GM23338 (cell line): ENCODE results near the gene RPL32.

ENCODE experiments used
- CREB1 ChIP-seq: fragments of 250-450 bp; sonication (Bioruptor Pico); IDR thresholded peaks from 2 replicates; pipeline ENCODE4 v1.5.0; 2020; ENCODE audit warnings: low read depth, mild to moderate bottlenecking, moderate library complexity
- EZH2 ChIP-seq: fragments of 200-600 bp; sonication (generic); IDR thresholded peaks from one replicate; pipeline ENCODE4 v1.8.0; 2017; ENCODE audit warnings: antibody characterized with exemption, mild to moderate bottlenecking, low read depth; ENCODE audit not compliant: unreplicated experiment
- EZH2phosphoT487 ChIP-seq: fragments of 200-600 bp; sonication (generic); IDR thresholded peaks from one replicate; pipeline ENCODE4 v1.8.1; 2018; ENCODE audit warnings: antibody characterized with exemption; ENCODE audit not compliant: unreplicated experiment
- JUNB ChIP-seq: IDR thresholded peaks from one replicate; pipeline ENCODE4 v1.6.1; 2016; ENCODE audit warnings: antibody characterized with exemption; ENCODE audit not compliant: unreplicated experiment
- NANOG ChIP-seq: IDR thresholded peaks from 2 replicates; pipeline ENCODE4 v1.6.1; 2016; ENCODE audit warnings: antibody characterized with exemption, borderline replicate concordance
- POLR2AphosphoS5 ChIP-seq: IDR thresholded peaks from 2 replicates; pipeline ENCODE4 v1.6.1; 2016; ENCODE audit warnings: antibody characterized with exemption, low read depth
- REST ChIP-seq: IDR thresholded peaks from one replicate; pipeline ENCODE4 v1.6.1; 2018; ENCODE audit warnings: antibody characterized with exemption; ENCODE audit not compliant: unreplicated experiment
- STAT1 ChIP-seq: IDR thresholded peaks from one replicate; pipeline ENCODE4 v1.6.1; 2016; ENCODE audit warnings: antibody characterized with exemption; ENCODE audit not compliant: unreplicated experiment
- ZNF331 ChIP-seq: fragments of 250-450 bp; sonication (Bioruptor Pico); IDR thresholded peaks from 2 replicates; pipeline ENCODE4 v1.5.0; 2020; ENCODE audit warnings: low read depth, mild to moderate bottlenecking, moderate library complexity
- TF ChIP-seq, protein P1 (sequence below), 2 experiments: fragments of 200-600 bp in 1 of 2; sonication (generic) in 1 of 2; conservative IDR thresholded peaks; 2 replicates each; pipeline versions ENCODE4 v1.5.1 to v1.6.1; 2016 to 2017; ENCODE audit warnings: antibody characterized with exemption in 2 of 2, low read depth in 2 of 2, mild to moderate bottlenecking in 2 of 2, moderate library complexity in 1 of 2
- TF ChIP-seq, protein P2 (sequence below): fragments of 250-450 bp; sonication (Bioruptor Pico); IDR thresholded peaks from 2 replicates; pipeline ENCODE4 v1.5.0; 2020; ENCODE audit warnings: mild to moderate bottlenecking, moderate library complexity
- TF ChIP-seq, protein P3 (sequence below): IDR thresholded peaks from 2 replicates; pipeline ENCODE4 v1.6.1; 2016; ENCODE audit warnings: antibody characterized with exemption

GRCh38 chr3:12866836-12867235 is 25.5 kb upstream of the RPL32 start:
- TF ChIP-seq, protein P1, sequence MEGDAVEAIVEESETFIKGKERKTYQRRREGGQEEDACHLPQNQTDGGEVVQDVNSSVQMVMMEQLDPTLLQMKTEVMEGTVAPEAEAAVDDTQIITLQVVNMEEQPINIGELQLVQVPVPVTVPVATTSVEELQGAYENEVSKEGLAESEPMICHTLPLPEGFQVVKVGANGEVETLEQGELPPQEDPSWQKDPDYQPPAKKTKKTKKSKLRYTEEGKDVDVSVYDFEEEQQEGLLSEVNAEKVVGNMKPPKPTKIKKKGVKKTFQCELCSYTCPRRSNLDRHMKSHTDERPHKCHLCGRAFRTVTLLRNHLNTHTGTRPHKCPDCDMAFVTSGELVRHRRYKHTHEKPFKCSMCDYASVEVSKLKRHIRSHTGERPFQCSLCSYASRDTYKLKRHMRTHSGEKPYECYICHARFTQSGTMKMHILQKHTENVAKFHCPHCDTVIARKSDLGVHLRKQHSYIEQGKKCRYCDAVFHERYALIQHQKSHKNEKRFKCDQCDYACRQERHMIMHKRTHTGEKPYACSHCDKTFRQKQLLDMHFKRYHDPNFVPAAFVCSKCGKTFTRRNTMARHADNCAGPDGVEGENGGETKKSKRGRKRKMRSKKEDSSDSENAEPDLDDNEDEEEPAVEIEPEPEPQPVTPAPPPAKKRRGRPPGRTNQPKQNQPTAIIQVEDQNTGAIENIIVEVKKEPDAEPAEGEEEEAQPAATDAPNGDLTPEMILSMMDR (conservative IDR thresholded peaks at IDR 0.05; ENCODE audit: low read depth in 2 of 2) = no peak
- TF ChIP-seq EZH2phosphoT487 (no peak), POLR2AphosphoS5 (no peak), REST (no peak), NANOG (no peak), CREB1 (CRISPR knock-in tag) (no peak), EZH2 (no peak), JUNB (no peak), ZNF331 (no peak), STAT1 (no peak)
- TF ChIP-seq, protein P2, sequence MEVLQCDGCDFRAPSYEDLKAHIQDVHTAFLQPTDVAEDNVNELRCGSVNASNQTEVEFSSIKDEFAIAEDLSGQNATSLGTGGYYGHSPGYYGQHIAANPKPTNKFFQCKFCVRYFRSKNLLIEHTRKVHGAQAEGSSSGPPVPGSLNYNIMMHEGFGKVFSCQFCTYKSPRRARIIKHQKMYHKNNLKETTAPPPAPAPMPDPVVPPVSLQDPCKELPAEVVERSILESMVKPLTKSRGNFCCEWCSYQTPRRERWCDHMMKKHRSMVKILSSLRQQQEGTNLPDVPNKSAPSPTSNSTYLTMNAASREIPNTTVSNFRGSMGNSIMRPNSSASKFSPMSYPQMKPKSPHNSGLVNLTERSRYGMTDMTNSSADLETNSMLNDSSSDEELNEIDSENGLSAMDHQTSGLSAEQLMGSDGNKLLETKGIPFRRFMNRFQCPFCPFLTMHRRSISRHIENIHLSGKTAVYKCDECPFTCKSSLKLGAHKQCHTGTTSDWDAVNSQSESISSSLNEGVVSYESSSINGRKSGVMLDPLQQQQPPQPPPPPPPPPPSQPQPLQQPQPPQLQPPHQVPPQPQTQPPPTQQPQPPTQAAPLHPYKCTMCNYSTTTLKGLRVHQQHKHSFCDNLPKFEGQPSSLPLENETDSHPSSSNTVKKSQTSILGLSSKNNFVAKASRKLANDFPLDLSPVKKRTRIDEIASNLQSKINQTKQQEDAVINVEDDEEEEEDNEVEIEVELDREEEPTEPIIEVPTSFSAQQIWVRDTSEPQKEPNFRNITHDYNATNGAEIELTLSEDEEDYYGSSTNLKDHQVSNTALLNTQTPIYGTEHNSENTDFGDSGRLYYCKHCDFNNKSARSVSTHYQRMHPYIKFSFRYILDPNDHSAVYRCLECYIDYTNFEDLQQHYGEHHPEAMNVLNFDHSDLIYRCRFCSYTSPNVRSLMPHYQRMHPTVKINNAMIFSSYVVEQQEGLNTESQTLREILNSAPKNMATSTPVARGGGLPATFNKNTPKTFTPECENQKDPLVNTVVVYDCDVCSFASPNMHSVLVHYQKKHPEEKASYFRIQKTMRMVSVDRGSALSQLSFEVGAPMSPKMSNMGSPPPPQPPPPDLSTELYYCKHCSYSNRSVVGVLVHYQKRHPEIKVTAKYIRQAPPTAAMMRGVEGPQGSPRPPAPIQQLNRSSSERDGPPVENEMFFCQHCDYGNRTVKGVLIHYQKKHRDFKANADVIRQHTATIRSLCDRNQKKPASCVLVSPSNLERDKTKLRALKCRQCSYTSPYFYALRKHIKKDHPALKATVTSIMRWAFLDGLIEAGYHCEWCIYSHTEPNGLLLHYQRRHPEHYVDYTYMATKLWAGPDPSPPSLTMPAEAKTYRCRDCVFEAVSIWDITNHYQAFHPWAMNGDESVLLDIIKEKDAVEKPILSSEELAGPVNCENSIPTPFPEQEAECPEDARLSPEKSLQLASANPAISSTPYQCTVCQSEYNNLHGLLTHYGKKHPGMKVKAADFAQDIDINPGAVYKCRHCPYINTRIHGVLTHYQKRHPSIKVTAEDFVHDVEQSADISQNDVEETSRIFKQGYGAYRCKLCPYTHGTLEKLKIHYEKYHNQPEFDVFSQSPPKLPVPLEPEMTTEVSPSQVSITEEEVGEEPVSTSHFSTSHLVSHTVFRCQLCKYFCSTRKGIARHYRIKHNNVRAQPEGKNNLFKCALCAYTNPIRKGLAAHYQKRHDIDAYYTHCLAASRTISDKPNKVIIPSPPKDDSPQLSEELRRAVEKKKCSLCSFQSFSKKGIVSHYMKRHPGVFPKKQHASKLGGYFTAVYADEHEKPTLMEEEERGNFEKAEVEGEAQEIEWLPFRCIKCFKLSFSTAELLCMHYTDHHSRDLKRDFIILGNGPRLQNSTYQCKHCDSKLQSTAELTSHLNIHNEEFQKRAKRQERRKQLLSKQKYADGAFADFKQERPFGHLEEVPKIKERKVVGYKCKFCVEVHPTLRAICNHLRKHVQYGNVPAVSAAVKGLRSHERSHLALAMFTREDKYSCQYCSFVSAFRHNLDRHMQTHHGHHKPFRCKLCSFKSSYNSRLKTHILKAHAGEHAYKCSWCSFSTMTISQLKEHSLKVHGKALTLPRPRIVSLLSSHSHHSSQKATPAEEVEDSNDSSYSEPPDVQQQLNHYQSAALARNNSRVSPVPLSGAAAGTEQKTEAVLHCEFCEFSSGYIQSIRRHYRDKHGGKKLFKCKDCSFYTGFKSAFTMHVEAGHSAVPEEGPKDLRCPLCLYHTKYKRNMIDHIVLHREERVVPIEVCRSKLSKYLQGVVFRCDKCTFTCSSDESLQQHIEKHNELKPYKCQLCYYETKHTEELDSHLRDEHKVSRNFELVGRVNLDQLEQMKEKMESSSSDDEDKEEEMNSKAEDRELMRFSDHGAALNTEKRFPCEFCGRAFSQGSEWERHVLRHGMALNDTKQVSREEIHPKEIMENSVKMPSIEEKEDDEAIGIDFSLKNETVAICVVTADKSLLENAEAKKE (CRISPR knock-in tag) = no peak
- TF ChIP-seq, protein P3, sequence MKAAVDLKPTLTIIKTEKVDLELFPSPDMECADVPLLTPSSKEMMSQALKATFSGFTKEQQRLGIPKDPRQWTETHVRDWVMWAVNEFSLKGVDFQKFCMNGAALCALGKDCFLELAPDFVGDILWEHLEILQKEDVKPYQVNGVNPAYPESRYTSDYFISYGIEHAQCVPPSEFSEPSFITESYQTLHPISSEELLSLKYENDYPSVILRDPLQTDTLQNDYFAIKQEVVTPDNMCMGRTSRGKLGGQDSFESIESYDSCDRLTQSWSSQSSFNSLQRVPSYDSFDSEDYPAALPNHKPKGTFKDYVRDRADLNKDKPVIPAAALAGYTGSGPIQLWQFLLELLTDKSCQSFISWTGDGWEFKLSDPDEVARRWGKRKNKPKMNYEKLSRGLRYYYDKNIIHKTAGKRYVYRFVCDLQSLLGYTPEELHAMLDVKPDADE = no peak
